ENCODE measurements around the gene MYLK2.

- TF ChIP-seq, protein P1, sequence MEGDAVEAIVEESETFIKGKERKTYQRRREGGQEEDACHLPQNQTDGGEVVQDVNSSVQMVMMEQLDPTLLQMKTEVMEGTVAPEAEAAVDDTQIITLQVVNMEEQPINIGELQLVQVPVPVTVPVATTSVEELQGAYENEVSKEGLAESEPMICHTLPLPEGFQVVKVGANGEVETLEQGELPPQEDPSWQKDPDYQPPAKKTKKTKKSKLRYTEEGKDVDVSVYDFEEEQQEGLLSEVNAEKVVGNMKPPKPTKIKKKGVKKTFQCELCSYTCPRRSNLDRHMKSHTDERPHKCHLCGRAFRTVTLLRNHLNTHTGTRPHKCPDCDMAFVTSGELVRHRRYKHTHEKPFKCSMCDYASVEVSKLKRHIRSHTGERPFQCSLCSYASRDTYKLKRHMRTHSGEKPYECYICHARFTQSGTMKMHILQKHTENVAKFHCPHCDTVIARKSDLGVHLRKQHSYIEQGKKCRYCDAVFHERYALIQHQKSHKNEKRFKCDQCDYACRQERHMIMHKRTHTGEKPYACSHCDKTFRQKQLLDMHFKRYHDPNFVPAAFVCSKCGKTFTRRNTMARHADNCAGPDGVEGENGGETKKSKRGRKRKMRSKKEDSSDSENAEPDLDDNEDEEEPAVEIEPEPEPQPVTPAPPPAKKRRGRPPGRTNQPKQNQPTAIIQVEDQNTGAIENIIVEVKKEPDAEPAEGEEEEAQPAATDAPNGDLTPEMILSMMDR (conservative IDR thresholded peaks at IDR 0.05): no peak
- TF ChIP-seq EZH2 (IDR thresholded peaks at IDR 0.05; ENCODE audit: low read depth): no peak
Measured at GRCh38 chr20:31809661-31810060, 9.5 kb upstream of the MYLK2 start.

All from PC-9 (cell line).